ENCODE data around the gene GH1.
A peak's percentile ranks its signal among the peaks of the same experiment; 100 is the strongest.

GH1 gene

GRCh38 chr17:63944736-63945499 is 26.3 kb upstream of the GH1 start:
- no peak for DNase-seq (ENCODE audit: low spot score)

- no peak for DNase-seq (ENCODE audit: low spot score)
These were observed 25.1 kb upstream of the GH1 start for GRCh38 chr17:63943745-63944144.

- DNase-seq (ENCODE audit: low spot score): no peak
These were observed 23.8 kb upstream of the GH1 start for GRCh38 chr17:63942309-63942985.

GRCh38 chr17:63941751-63942150 is 23.1 kb upstream of the GH1 start:
- no peak for DNase-seq (ENCODE audit: low spot score)

- no peak for DNase-seq (ENCODE audit: low spot score)
These were observed 22.5 kb upstream of the GH1 start for GRCh38 chr17:63941162-63941561.

GRCh38 chr17:63940584-63940983 is 21.9 kb upstream of the GH1 start:
- no peak for DNase-seq (ENCODE audit: low spot score)

- no peak for DNase-seq (ENCODE audit: low spot score)
These were observed 21.2 kb upstream of the GH1 start for GRCh38 chr17:63939884-63940283.

- DNase-seq (ENCODE audit: low spot score): no peak
These were observed 20.8 kb upstream of the GH1 start for GRCh38 chr17:63939401-63939800.

GRCh38 chr17:63937920-63938319 is 19.3 kb upstream of the GH1 start:
- DNase-seq (ENCODE audit: low spot score): no peak

GRCh38 chr17:63937319-63937718 is 18.7 kb upstream of the GH1 start:
- no peak for DNase-seq (ENCODE audit: low spot score)

GRCh38 chr17:63934183-63935112 is 15.8 kb upstream of the GH1 start:
- no peak for DNase-seq (ENCODE audit: low spot score)

- DNase-seq (ENCODE audit: low spot score): no peak
These were observed 15.0 kb upstream of the GH1 start for GRCh38 chr17:63933598-63933997.

- DNase-seq (ENCODE audit: low spot score): no peak
These were observed 14.1 kb upstream of the GH1 start for GRCh38 chr17:63932721-63933120.

GRCh38 chr17:63931981-63932561 is 13.4 kb upstream of the GH1 start, which contains the start of gene CD79B:
CD79B (minus strand) TSS chr17:63932331; CDS start chr17:63932261, 70 bp downstream.
- DNase-seq (ENCODE audit: low spot score): no peak

- DNase-seq (ENCODE audit: low spot score): peak; percentile 75
These were observed 12.4 kb upstream of the GH1 start for GRCh38 chr17:63930951-63931575.

- no peak for DNase-seq (ENCODE audit: low spot score)
These were observed 11.5 kb upstream of the GH1 start for GRCh38 chr17:63929860-63930766.

- no peak for DNase-seq (ENCODE audit: low spot score)
These were observed 10.5 kb upstream of the GH1 start for GRCh38 chr17:63928966-63929695.

- DNase-seq (ENCODE audit: low spot score): no peak
These were observed 9.6 kb upstream of the GH1 start for GRCh38 chr17:63928172-63928666.

GRCh38 chr17:63927464-63928171 is 9.0 kb upstream of the GH1 start:
- no peak for DNase-seq (ENCODE audit: low spot score)
